Keratinocyte (primary cell): ENCODE results near the gene TBC1D8. TPM values are rescaled to one million over a fixed set of nuclear protein-coding genes. Genes with fewer than 3 reads are reported as not detected.

ENCODE experiments used
- DNase-seq: peaks from one replicate; pipeline ENCODE4 v3.0.0-alpha.2; 2011; ENCODE audit warnings: low read depth, missing footprints, low spot score
- FAIRE-seq: peaks from 2 replicates; lab custom pipeline; 2011; peaks lifted over from hg19 to GRCh38; lab: Jason Lieb, UNC
- H2AFZ ChIP-seq: 2 replicates; pipeline ENCODE4 v1.6.0; 2012; ENCODE audit warnings: low read length, control low read depth, inconsistent platforms; ENCODE audit not compliant: control insufficient read depth
- H3K27ac ChIP-seq: 2 replicates; pipeline ENCODE4 v1.5.1; 2011; ENCODE audit warnings: low read length; ENCODE audit not compliant: control insufficient read depth, insufficient read depth
- H3K27me3 ChIP-seq: 3 replicates; pipeline ENCODE4 v1.6.0; 2011; ENCODE audit warnings: low read length; ENCODE audit not compliant: control insufficient read depth, insufficient read depth; ENCODE audit errors: extremely low read depth
- H3K36me3 ChIP-seq, 2 experiments: 2 replicates in 1 of 2; 3 replicates in 1 of 2; pipeline ENCODE4 v1.5.1; 2011; ENCODE audit warnings: low read length in 2 of 2, mild to moderate bottlenecking in 1 of 2; ENCODE audit not compliant: control insufficient read depth in 2 of 2, insufficient read depth in 2 of 2; ENCODE audit errors: extremely low read depth in 1 of 2
- H3K4me1 ChIP-seq: 3 replicates; pipeline ENCODE4 v1.5.1; 2011; ENCODE audit warnings: low read length; ENCODE audit not compliant: control insufficient read depth, insufficient read depth; ENCODE audit errors: extremely low read depth
- H3K4me2 ChIP-seq: 3 replicates; pipeline ENCODE4 v1.6.0; 2011; ENCODE audit warnings: low read depth, low read length; ENCODE audit not compliant: control insufficient read depth, insufficient read depth; ENCODE audit errors: extremely low read depth
- H3K4me3 ChIP-seq, 3 experiments: fragments of 200-600 bp in 1 of 3; sonication (generic) in 1 of 3; 2 replicates in 2 of 3; 3 replicates in 1 of 3; pipeline ENCODE4 v1.5.1; 2011 to 2016; ENCODE audit warnings: low read length in 3 of 3, mild to moderate bottlenecking in 3 of 3, control low read depth in 2 of 3, inconsistent platforms in 1 of 3, low read depth in 1 of 3, mixed read lengths in 1 of 3, mixed run types in 1 of 3, moderate library complexity in 1 of 3; ENCODE audit not compliant: control insufficient read depth in 2 of 3, insufficient read depth in 2 of 3; ENCODE audit errors: extremely low read depth in 1 of 3
- H3K79me2 ChIP-seq: 2 replicates; pipeline ENCODE4 v1.6.0; 2012; ENCODE audit warnings: low read length; ENCODE audit not compliant: control insufficient read depth, insufficient read depth
- H3K9ac ChIP-seq: 3 replicates; pipeline ENCODE4 v1.6.0; 2011; ENCODE audit warnings: low read length; ENCODE audit not compliant: control insufficient read depth, insufficient read depth; ENCODE audit errors: extremely low read depth
- H3K9me1 ChIP-seq: 3 replicates; pipeline ENCODE4 v1.6.0; 2011; ENCODE audit warnings: low read length; ENCODE audit not compliant: control insufficient read depth, insufficient read depth; ENCODE audit errors: extremely low read depth
- H3K9me3 ChIP-seq: 2 replicates; pipeline ENCODE4 v1.5.1; 2012; ENCODE audit warnings: low read depth, low read length; ENCODE audit not compliant: control insufficient read depth
- H4K20me1 ChIP-seq: 3 replicates; pipeline ENCODE4 v1.6.0; 2011; ENCODE audit warnings: low read length; ENCODE audit not compliant: control insufficient read depth, insufficient read depth; ENCODE audit errors: extremely low read depth
- CTCF ChIP-seq, 3 experiments: IDR thresholded peaks in 1 of 3; conservative IDR thresholded peaks in 1 of 3; optimal IDR thresholded peaks in 1 of 3; 2 replicates in 2 of 3; 3 replicates in 1 of 3; pipeline versions ENCODE3 to v1.5.1; 2011; ENCODE audit warnings: low read length in 3 of 3, mild to moderate bottlenecking in 3 of 3, moderate library complexity in 2 of 3, control low read depth in 1 of 3, inconsistent platforms in 1 of 3; ENCODE audit not compliant: insufficient read depth in 2 of 3; ENCODE audit errors: extremely low read depth in 1 of 3
- EZH2 ChIP-seq: IDR thresholded peaks from one replicate; pipeline ENCODE4 v1.6.1; 2012; ENCODE audit warnings: inconsistent platforms, mild to moderate bottlenecking, low read length, moderate library complexity
- dilution Hi-C: fragments of 300-500 bp; cut with MboI; formaldehyde crosslinking; loops from one replicate; pipeline ENCODE4 v1.7.0; 2020; ENCODE audit warnings: low sequenced_read_pairs; ENCODE audit not compliant: extremely low pct_ligation_motif_present
- polyA plus RNA-seq, 5 experiments: library from polyadenylated mRNA; depleted of rRNA in 3 of 5; stranded (reverse) in 3 of 5; stranded (forward) in 1 of 5; unstranded in 1 of 5; fragments of >200 nt; gene quantifications; 1 replicate in 1 of 5; 2 replicates in 3 of 5; 3 replicates in 1 of 5; pipeline versions ENCODE4 v1.2.1 to v1.2.3, GENCODE V29; 2011 to 2012; ENCODE audit warnings: missing spikeins in 2 of 5, low read depth in 1 of 5, low replicate concordance in 1 of 5

The TBC1D8 gene
- polyA plus RNA-seq, 1 donor (not counting 4 experiments of a cell fraction or from before 2014, with no cell fraction given), result 13.8 TPM

GRCh38 chr2:101193033-101193626 lies 41.9 kb upstream of the TBC1D8 start:
- Histone ChIP-seq H3K4me1 (peaks cover 8% of the 10 kb centered on the region), H3K4me3 (no peak overlapping the region), H3K9ac (no peak overlapping the region), H3K9me1 (no peaks in the 10 kb centered on the region), H4K20me1 (no peaks in the 10 kb centered on the region), H2AFZ (no peak overlapping the region), H3K9me3 (no peaks in the 10 kb centered on the region), H3K27me3 (no peaks in the 10 kb centered on the region), H3K36me3 (no peaks in the 10 kb centered on the region), H3K27ac (no peak overlapping the region), H3K4me2 (no peak overlapping the region), H3K79me2 (no peaks in the 10 kb centered on the region)
- DNase-seq (no peak), FAIRE-seq (no peak)
- dilution Hi-C loops, result no loop called here
- no peak for TF ChIP-seq CTCF (optimal IDR thresholded peaks at IDR 0.05 in 1 of 3, IDR thresholded peaks at IDR 0.05 in 1 of 3, conservative IDR thresholded peaks at IDR 0.05 in 1 of 3; ENCODE audit: extremely low read depth in 1 of 3, insufficient read depth in 2 of 3, low read length in 3 of 3)
- TF ChIP-seq EZH2, result no peak

- H3K27ac ChIP-seq, result no peak overlapping the region
- DNase-seq (no peak), FAIRE-seq (peak; percentile 83)
- no peaks in the 10 kb centered on the region for H3K36me3 ChIP-seq
- H3K4me3 ChIP-seq, result peak overlapping the region in 1 of 3 experiments; percentile 20
- dilution Hi-C loops, result no loop called here
- peak overlapping the region; percentile 60 for H3K4me2 ChIP-seq
- H3K9me3 ChIP-seq, result no peaks in the 10 kb centered on the region
- H3K27me3 ChIP-seq, result no peaks in the 10 kb centered on the region
- H3K9ac ChIP-seq, result no peak overlapping the region
- TF ChIP-seq EZH2 (no peak), CTCF (optimal IDR thresholded peaks at IDR 0.05 in 1 of 3, IDR thresholded peaks at IDR 0.05 in 1 of 3, conservative IDR thresholded peaks at IDR 0.05 in 1 of 3; ENCODE audit: extremely low read depth in 1 of 3, insufficient read depth in 2 of 3, low read length in 3 of 3) (no peak)
- H3K79me2 ChIP-seq, result no peaks in the 10 kb centered on the region
- H3K9me1 ChIP-seq, result no peaks in the 10 kb centered on the region
- H3K4me1 ChIP-seq, result peaks cover 12% of the 10 kb centered on the region
- peak overlapping the region; percentile 63 for H2AFZ ChIP-seq
- H4K20me1 ChIP-seq, result no peaks in the 10 kb centered on the region
Observed at GRCh38 chr2:101190747-101191516, 39.8 kb upstream of the TBC1D8 start.
